Mesenchymal stem cell (in vitro differentiated cells and primary cell): Measurements from ENCODE around the gene FARS2.
A peak's percentile ranks its signal among the peaks of the same experiment; 100 is the strongest.

Source experiments
- DNase-seq: peaks from one replicate; pipeline ENCODE4 v3.0.0-alpha.2; 2013
- H2AFZ ChIP-seq: one replicate; pipeline ENCODE4 v1.6.1; 2013; ENCODE audit warnings: low read depth, mild to moderate bottlenecking, control low read depth, inconsistent platforms, low read length, moderate library complexity
- H2AK5ac ChIP-seq: 2 replicates; pipeline ENCODE4 v1.6.1; 2013; ENCODE audit warnings: low read length, moderate library complexity, mild to moderate bottlenecking, inconsistent platforms; ENCODE audit not compliant: severe bottlenecking
- H2BK120ac ChIP-seq: one replicate; pipeline ENCODE4 v1.6.1; 2013; ENCODE audit warnings: low read depth, mild to moderate bottlenecking, inconsistent platforms, low read length, moderate library complexity
- H2BK12ac ChIP-seq, 2 experiments: one replicate each; pipeline ENCODE4 v1.6.1; 2013; ENCODE audit warnings: inconsistent platforms in 2 of 2, low read length in 2 of 2, mild to moderate bottlenecking in 2 of 2, moderate library complexity in 2 of 2, control low read depth in 1 of 2
- H2BK15ac ChIP-seq: one replicate; pipeline ENCODE4 v1.6.1; 2013; ENCODE audit warnings: mild to moderate bottlenecking, low read depth, inconsistent platforms; ENCODE audit not compliant: poor library complexity, severe bottlenecking
- H2BK5ac ChIP-seq: 2 replicates; pipeline ENCODE4 v1.6.1; 2013; ENCODE audit warnings: low read depth, mild to moderate bottlenecking, low read length, control low read depth, inconsistent platforms; ENCODE audit not compliant: poor library complexity, severe bottlenecking
- H3K14ac ChIP-seq, 2 experiments: one replicate each; pipeline ENCODE4 v1.6.1; 2013; ENCODE audit warnings: inconsistent platforms in 2 of 2, low read length in 2 of 2, control low read depth in 1 of 2, mild to moderate bottlenecking in 1 of 2, moderate library complexity in 1 of 2
- H3K18ac ChIP-seq, 2 experiments: one replicate each; pipeline ENCODE4 v1.6.1; 2013; ENCODE audit warnings: inconsistent platforms in 2 of 2, low read length in 2 of 2, control low read depth in 1 of 2, low read depth in 1 of 2, mild to moderate bottlenecking in 1 of 2
- H3K23ac ChIP-seq, 2 experiments: one replicate each; pipeline ENCODE4 v1.6.1; 2013; ENCODE audit warnings: inconsistent platforms in 2 of 2, low read length in 2 of 2, mild to moderate bottlenecking in 2 of 2, moderate library complexity in 2 of 2, control low read depth in 1 of 2
- H3K27ac ChIP-seq: 2 replicates; pipeline ENCODE4 v1.5.1; 2013; ENCODE audit warnings: mild to moderate bottlenecking, moderate library complexity, low read length, control low read depth, inconsistent platforms; ENCODE audit not compliant: poor library complexity, severe bottlenecking
- H3K27me3 ChIP-seq, 2 experiments: 2 replicates each; pipeline versions ENCODE4 v1.6.1 to v1.7.0; 2013; ENCODE audit warnings: low read length in 2 of 2, mild to moderate bottlenecking in 2 of 2, moderate library complexity in 2 of 2, control low read depth in 1 of 2, inconsistent platforms in 1 of 2; ENCODE audit not compliant: control insufficient read depth in 1 of 2, insufficient read depth in 1 of 2
- H3K36me3 ChIP-seq, 2 experiments: 2 replicates each; pipeline versions ENCODE4 v1.6.1 to v1.7.0; 2013; ENCODE audit warnings: low read length in 2 of 2, control low read depth in 1 of 2, inconsistent platforms in 1 of 2, low read depth in 1 of 2, mild to moderate bottlenecking in 1 of 2; ENCODE audit not compliant: insufficient read depth in 2 of 2, control insufficient read depth in 1 of 2
- H3K4ac ChIP-seq, 2 experiments: one replicate each; pipeline ENCODE4 v1.6.1; 2013; ENCODE audit warnings: inconsistent platforms in 2 of 2, low read length in 2 of 2, mild to moderate bottlenecking in 2 of 2, moderate library complexity in 2 of 2, control low read depth in 1 of 2, low read depth in 1 of 2
- H3K4me1 ChIP-seq: 2 replicates; pipeline ENCODE4 v1.6.1; 2013; ENCODE audit warnings: low read depth, low read length, control low read depth; ENCODE audit not compliant: control insufficient read depth, insufficient read depth
- H3K4me2 ChIP-seq: 2 replicates; pipeline ENCODE4 v1.6.1; 2013; ENCODE audit warnings: low read length, mild to moderate bottlenecking, inconsistent platforms; ENCODE audit not compliant: poor library complexity, severe bottlenecking
- H3K4me3 ChIP-seq, 2 experiments: 2 replicates each; pipeline versions ENCODE4 v1.5.1 to v1.7.0; 2013; ENCODE audit warnings: low read length in 2 of 2, mild to moderate bottlenecking in 2 of 2, control low read depth in 1 of 2, low read depth in 1 of 2; ENCODE audit not compliant: insufficient read depth in 1 of 2
- H3K79me1 ChIP-seq: replicated peaks from 2 replicates; pipeline ENCODE4 v1.6.1; 2013; ENCODE audit warnings: mild to moderate bottlenecking, control low read depth, low read length, inconsistent platforms; ENCODE audit not compliant: poor library complexity, severe bottlenecking
- H3K9ac ChIP-seq: 2 replicates; pipeline ENCODE4 v1.7.0; 2013; ENCODE audit warnings: mild to moderate bottlenecking, low read length, moderate library complexity
- H3K9me3 ChIP-seq: 2 replicates; pipeline ENCODE4 v1.7.0; 2013; ENCODE audit warnings: mild to moderate bottlenecking, low read length; ENCODE audit not compliant: control insufficient read depth
- H4K8ac ChIP-seq: one replicate; pipeline ENCODE4 v1.6.1; 2013; ENCODE audit warnings: inconsistent platforms, mild to moderate bottlenecking, low read length, moderate library complexity
- H4K91ac ChIP-seq: one replicate; pipeline ENCODE4 v1.6.1; 2013; ENCODE audit warnings: mild to moderate bottlenecking, low read length, inconsistent platforms
- WGBS: methylation state at CpG from one replicate; pipeline ENCODE4 v1.1.7; 2013; ENCODE audit warnings: mixed read lengths; 5-methylcytosine and 5-hydroxymethylcytosine counted together

The FARS2 gene

GRCh38 chr6:5274231-5274630 lies 12.9 kb downstream of the FARS2 start:
- H3K4ac ChIP-seq: no peak overlapping the region
- no peak overlapping the region for H2AFZ ChIP-seq
- no peak overlapping the region for H2BK5ac ChIP-seq
- H3K27ac ChIP-seq: no peak overlapping the region
- H4K91ac ChIP-seq: no peak overlapping the region
- H3K27me3 ChIP-seq: no peaks in the 10 kb centered on the region
- no peak overlapping the region for H3K14ac ChIP-seq
- H3K23ac ChIP-seq: no peak overlapping the region
- no peak overlapping the region for H2BK15ac ChIP-seq
- H3K9ac ChIP-seq: no peak overlapping the region
- peaks cover 28% of the 10 kb centered on the region for H3K79me1 ChIP-seq
- no peaks in the 10 kb centered on the region for H3K9me3 ChIP-seq
- H2BK12ac ChIP-seq: no peak overlapping the region
- H2BK120ac ChIP-seq: no peak overlapping the region
- H4K8ac ChIP-seq: peak overlapping the region; percentile 31
- no peak overlapping the region for H3K4me3 ChIP-seq
- DNase-seq: peak; percentile 82
- H2AK5ac ChIP-seq: no peak overlapping the region
- H3K4me1 ChIP-seq: no peaks in the 10 kb centered on the region
- H3K36me3 ChIP-seq: peaks cover 0 to 3% of the 10 kb centered on the region in 2 experiments
- H3K18ac ChIP-seq: no peak overlapping the region
- 88% methylated on average over 3 of the region's 3 CpGs for WGBS
- no peak overlapping the region for H3K4me2 ChIP-seq

- H3K4me1 ChIP-seq: no peaks in the 10 kb centered on the region
- H2BK15ac ChIP-seq: no peak overlapping the region
- H2AK5ac ChIP-seq: no peak overlapping the region
- H2BK120ac ChIP-seq: no peak overlapping the region
- H3K4me3 ChIP-seq: no peak overlapping the region
- no peaks in the 10 kb centered on the region for H3K9me3 ChIP-seq
- H3K14ac ChIP-seq: no peak overlapping the region
- H3K4me2 ChIP-seq: no peak overlapping the region
- H3K23ac ChIP-seq: no peak overlapping the region
- no peak overlapping the region for H4K8ac ChIP-seq
- H3K18ac ChIP-seq: no peak overlapping the region
- H3K79me1 ChIP-seq: peaks cover 28% of the 10 kb centered on the region
- no peak for DNase-seq
- peaks cover 0 to 3% of the 10 kb centered on the region in 2 experiments for H3K36me3 ChIP-seq
- no peak overlapping the region for H2BK5ac ChIP-seq
- H4K91ac ChIP-seq: no peak overlapping the region
- no peak overlapping the region for H3K4ac ChIP-seq
- H3K27me3 ChIP-seq: no peaks in the 10 kb centered on the region
- no peak overlapping the region for H2AFZ ChIP-seq
- no peak overlapping the region for H2BK12ac ChIP-seq
- H3K27ac ChIP-seq: no peak overlapping the region
- no peak overlapping the region for H3K9ac ChIP-seq
- WGBS: no CpG with 5 or more reads among the region's 2 CpGs
These were observed 14.2 kb downstream of the FARS2 start for GRCh38 chr6:5275497-5275896.

- H3K9ac ChIP-seq: no peak overlapping the region
- no peak overlapping the region for H3K4me3 ChIP-seq
- no peak overlapping the region for H3K4ac ChIP-seq
- no peak overlapping the region for H3K23ac ChIP-seq
- no peak overlapping the region for H3K4me2 ChIP-seq
- H3K4me1 ChIP-seq: no peaks in the 10 kb centered on the region
- no peak overlapping the region for H3K14ac ChIP-seq
- WGBS: 100% methylated on average over 2 of the region's 2 CpGs
- H2BK12ac ChIP-seq: no peak overlapping the region
- H2BK15ac ChIP-seq: no peak overlapping the region
- H3K18ac ChIP-seq: no peak overlapping the region
- H3K27ac ChIP-seq: no peak overlapping the region
- no peaks in the 10 kb centered on the region for H3K36me3 ChIP-seq
- no peaks in the 10 kb centered on the region for H3K9me3 ChIP-seq
- H4K8ac ChIP-seq: no peak overlapping the region
- H2AFZ ChIP-seq: no peak overlapping the region
- no peak overlapping the region for H2BK120ac ChIP-seq
- H4K91ac ChIP-seq: no peak overlapping the region
- H2BK5ac ChIP-seq: no peak overlapping the region
- no peak overlapping the region for H2AK5ac ChIP-seq
- DNase-seq: no peak
- H3K79me1 ChIP-seq: peaks cover 22% of the 10 kb centered on the region
- H3K27me3 ChIP-seq: no peaks in the 10 kb centered on the region
These were observed 15.3 kb downstream of the FARS2 start for GRCh38 chr6:5276581-5276980.

- H3K4me1 ChIP-seq: no peaks in the 10 kb centered on the region
- H4K91ac ChIP-seq: no peak overlapping the region
- no peak overlapping the region for H3K14ac ChIP-seq
- no peaks in the 10 kb centered on the region for H3K9me3 ChIP-seq
- H3K4ac ChIP-seq: no peak overlapping the region
- WGBS: 50% methylated on average over 1 of the region's 3 CpGs
- no peak for DNase-seq
- H3K23ac ChIP-seq: no peak overlapping the region
- peaks cover 24% of the 10 kb centered on the region for H3K79me1 ChIP-seq
- no peaks in the 10 kb centered on the region for H3K27me3 ChIP-seq
- no peak overlapping the region for H2AFZ ChIP-seq
- no peak overlapping the region for H4K8ac ChIP-seq
- H3K4me2 ChIP-seq: no peak overlapping the region
- no peak overlapping the region for H2BK120ac ChIP-seq
- H2BK15ac ChIP-seq: no peak overlapping the region
- H3K27ac ChIP-seq: no peak overlapping the region
- no peaks in the 10 kb centered on the region for H3K36me3 ChIP-seq
- no peak overlapping the region for H2BK5ac ChIP-seq
- no peak overlapping the region for H2BK12ac ChIP-seq
- no peak overlapping the region for H2AK5ac ChIP-seq
- H3K18ac ChIP-seq: no peak overlapping the region
- no peak overlapping the region for H3K4me3 ChIP-seq
- no peak overlapping the region for H3K9ac ChIP-seq
These were observed 16.3 kb downstream of the FARS2 start for GRCh38 chr6:5277589-5277988.
